H4 (cell line): ENCODE results near the gene CHURC1. TPM values are rescaled to one million over a fixed set of nuclear protein-coding genes. Genes with fewer than 3 reads are reported as not detected.

Experiments
- DNase-seq: peaks from one replicate; pipeline ENCODE4 v3.0.0-alpha.2; 2015; ENCODE audit warnings: low spot score
- total RNA-seq: library from RNA; depleted of rRNA; stranded (reverse); fragments of >200 nt; shearing (Covaris generic); gene quantifications from 2 replicates; pipeline ENCODE4 v1.2.3, GENCODE V29; 2014

CHURC1 gene
- total RNA-seq, 1 experiment from 2014 or later = 92.5 TPM

DNA sequence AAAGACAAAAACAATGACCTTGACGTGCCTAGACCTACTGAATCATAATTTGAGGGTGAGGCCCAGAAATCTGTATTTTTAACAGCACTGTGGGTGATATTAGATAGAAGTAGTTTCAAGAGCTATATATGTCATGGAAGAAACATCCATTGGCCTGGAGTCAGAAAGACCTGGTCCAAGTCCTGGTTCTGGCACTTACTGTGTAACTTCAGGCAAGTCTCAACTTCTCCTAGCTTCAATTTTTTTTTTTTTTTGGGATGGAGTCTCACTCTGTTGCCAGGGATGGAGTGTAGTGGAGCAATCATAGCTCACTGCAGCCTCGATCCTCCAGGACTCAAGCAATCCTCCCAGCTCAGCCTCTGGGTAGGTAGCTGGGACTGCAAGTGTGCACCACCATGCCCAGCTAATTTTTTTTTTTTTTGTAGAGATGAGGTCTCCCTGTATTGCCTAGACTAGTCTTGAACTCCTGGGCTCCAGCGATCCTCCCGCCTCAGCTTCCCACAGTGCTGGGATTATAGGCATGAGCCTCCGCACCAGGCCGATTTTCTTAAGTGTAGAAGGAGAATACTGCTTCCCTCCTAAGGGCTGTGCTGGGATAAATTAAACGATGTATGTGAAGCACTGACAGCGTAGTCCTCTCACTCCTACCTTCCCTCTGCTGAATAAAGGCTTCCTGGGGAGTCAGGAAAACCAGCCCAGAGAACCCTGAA is 42.6 kb downstream of the CHURC1 start:
- DNase-seq = no peak

DNA sequence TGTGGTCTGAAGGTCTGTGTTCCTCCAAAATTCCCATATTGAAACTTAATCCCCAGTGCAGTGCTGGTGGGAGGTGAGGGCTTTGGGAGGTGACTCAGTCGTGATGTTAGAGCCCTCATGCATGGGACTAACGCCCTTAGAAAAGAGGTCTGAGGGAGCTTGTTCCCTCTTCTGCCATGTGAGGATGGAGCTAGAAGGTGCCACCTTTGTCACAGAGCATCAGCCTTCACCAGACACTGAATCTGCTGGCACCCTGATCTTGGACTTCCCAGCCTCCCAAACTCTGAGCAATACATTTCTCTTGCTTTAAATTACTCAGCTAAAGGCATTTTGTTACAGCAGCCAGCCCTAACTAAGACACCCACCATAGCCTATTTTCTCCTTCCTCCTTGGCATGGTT is 43.9 kb downstream of the CHURC1 start:
- DNase-seq = no peak

DNA sequence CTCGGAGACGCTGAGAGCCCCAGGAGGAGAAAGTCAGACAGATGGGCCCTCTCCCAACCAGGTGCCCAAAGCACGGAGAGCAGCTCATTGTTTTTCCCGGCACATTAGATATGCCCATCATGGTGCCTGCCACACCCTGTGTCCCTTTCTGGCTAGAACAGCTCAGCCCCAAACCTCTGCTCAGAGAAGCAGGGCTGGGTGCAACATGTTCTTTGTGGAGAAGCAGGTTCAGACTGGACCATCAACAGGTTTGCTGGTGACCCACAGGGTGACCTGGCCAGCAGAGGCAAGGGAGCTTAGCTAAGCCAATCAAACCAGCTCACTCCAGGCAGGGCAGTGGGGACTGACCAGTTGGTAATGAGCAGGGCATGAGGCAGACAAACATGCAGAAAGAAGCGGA is 44.5 kb downstream of the CHURC1 start:
- DNase-seq = no peak

DNA sequence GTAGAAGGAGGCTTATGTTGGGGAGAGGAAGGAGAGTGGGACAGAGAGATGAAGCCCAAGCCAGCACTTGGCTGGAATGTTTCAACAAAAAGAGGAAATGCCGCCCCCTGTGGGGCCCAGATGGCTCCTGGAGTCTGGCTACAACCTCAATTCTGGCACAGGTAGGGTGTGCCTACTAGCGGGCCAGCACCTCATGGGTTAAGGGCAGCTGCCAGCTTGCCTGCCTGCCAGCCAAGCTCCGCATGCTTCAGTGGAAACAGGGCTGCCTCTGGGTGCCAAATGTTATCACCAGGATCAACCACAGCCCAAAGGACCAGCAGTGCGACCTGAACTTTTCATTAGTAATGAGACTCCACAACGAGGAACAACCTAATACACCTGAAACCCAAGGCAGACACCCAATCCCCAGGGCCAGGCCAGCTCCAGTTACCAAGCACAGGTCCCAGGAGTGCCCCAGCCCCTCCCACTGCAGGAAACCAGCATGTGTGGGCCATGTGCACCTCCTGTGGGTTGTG is 46.6 kb downstream of the CHURC1 start:
- DNase-seq = no peak

DNA sequence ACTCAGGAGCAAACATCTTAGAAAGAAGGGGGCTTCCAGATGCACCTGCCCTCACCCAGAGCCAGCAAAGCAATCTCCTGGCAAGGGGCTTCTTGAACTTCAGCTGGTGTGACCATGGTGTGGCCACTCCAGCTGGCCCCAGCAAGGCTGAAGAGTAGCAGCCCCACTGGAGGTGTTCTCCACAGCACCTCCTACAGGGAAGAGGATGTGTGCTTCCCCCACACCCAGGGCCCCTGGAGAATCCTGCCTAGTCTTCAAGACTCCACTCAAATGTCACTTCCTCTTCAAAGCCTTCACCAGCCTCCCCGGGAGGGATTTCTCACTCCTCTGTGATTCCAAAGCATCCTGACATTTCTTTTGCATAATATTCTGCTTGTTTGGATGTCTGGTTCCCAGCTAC is 49.4 kb downstream of the CHURC1 start:
- no peak for DNase-seq

DNA sequence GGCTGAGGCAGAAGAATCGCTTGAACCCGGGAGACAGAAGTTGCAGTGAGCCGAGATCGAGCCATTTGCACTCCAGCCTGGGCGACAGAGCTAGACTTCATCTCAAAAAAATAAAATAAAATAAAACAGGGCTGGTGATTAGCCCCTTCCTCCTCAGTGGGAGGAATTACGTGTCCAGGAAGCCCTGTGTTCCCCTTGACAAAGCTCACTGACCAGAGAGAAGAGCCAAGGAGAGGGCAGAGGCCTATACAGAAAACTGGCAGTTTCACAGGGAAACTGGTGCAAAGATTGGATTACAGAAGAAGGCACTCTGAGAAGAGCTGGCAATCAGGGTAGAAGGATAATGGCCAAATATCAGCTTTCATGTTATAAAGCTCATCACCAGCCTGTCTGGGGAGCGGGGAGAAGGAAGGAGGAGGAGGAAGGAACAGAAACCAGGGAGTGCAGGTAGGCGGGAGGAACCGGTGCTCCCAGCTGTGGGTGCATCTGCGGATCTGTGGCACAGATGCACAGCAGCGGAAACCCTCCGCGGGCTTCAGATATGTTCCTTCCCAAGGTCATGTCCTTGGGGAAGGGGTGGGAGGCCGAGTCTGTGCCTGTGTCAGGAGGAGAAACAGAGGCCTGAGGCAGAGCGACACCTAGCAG is 51.2 kb downstream of the CHURC1 start:
- no peak for DNase-seq

DNA sequence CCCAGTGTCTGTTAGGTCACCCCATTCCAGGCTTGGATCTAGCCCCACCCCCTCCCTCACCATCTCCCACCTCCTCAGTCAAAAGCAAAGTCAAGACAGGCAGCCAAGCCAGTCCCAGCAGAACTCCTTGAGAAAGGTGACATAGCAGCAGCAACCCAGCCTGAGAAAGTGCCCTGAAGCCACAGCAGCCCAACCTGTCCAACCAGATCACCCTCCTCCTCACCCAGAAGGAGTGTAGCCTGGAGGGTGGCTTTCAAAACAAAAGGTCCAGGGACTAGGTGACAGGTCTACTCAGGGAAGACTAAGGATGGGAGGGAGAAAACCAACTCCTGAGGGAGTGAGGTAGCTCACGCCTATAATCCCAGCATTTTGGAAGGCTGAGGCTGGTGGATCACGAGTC is 52.7 kb downstream of the CHURC1 start:
- DNase-seq = no peak

DNA sequence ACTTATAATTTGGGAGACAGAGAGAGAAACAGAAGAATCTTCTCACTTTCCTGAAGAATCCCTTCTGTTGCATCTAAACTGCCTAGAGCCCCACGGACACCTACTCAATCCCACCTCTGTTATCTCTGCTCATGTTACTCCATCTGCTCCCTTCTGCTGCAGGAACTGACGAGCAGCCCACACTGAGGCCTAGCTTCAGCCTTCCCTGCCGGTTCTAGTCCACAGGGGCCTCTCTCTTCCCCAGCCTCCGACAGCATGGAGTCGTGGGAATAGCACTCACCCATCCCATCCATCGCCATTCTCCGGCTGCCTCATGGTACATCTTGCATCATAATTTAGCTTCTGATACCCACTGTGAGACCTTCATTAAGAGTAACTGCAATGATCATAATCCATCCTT is 53.9 kb downstream of the CHURC1 start:
- DNase-seq = no peak

DNA sequence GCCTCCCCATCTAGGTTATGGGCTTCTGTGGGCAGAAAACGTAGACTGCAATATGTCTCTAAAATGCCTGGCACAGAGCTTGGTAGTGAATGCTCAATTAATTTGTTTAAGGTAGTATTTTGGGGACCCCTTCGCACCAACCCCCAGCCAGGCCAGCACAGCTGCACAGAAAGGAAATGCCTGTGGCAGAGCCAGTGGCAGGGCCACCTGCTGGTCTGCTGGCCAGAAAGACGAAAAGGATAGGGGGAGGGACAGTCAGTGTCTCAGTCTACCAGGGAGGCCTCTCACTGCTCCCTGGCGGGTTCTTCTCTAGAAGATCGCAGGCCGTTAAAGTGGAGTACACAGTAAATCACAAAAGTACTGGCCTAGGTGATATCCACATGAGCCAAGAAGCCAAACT is 54.4 kb downstream of the CHURC1 start:
- no peak for DNase-seq

DNA sequence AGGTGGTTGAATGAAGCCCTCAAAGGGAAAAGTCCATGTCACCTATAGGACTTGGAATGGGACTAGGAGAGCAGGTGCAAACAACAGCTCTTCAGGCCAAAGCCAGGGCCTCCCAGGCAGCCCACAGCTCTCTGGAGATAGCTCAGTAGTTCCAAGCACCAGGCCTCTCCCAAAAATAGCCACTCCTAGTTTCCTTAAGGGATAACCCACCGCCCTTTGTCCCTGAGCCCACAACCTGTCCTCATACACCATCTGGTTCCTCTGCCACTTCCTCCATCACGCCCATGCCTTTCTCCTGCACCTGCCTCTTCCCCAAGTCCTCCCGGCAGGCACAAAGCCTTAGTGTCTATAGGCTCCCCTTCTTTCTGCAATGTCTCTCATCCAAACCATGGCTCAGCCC is 55.8 kb downstream of the CHURC1 start:
- DNase-seq = no peak

DNA sequence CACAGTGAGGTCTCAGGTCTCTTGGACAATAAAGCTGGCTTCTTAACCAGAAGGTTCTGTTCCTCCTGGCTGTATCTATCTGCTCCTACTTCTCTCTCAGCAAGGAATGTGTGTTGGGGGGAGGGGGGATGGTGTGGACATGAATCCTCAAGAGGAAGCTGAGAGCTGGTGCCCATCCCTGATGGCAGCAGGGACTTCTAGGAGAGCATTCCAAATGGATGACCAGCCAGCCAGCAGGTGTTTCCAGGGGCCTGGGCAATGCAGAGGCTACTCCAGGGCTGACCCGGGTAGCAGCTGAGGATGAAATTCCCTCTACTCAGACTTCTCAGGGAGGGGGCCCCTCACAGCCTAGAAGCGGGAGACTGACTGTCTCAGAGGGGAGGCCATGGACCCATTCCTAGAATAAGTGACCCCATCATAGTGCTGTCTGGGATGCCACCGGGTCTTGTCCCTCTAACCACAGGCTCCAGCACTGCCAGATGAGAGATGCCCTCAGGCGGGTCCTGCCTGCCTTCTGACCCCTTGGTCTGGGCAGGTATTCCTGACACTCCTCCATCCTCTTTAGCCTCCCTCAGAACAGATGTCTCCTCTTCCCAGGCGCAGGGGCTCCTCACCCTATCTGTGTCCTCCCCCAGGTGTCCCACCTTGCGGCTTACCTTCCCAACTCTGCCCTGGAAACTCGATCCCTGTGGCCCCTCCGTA is 56.7 kb downstream of the CHURC1 start:
- DNase-seq = no peak

DNA sequence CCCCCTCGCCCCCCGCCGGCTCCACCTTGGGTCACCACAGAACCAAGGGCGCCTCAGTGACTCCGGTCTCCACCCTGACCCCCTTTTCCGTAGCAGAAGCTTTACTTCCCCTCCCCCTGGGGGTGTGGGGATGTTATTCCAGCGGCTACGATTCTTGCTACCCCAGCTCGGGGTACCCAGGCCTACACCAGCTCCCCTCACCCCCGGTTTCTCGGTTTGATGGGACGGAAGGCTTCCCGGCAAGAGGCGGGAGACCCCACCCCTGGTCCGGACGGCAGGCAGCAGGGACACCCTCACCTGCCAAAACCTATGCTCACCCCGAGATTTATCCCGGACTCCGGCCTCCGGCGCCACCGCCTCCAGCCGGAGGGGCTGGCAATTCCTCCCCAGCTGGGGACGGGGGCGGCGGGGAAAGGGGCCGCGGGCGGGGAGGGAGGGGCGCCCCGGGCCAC is 57.3 kb downstream of the CHURC1 start:
- DNase-seq = no peak

DNA sequence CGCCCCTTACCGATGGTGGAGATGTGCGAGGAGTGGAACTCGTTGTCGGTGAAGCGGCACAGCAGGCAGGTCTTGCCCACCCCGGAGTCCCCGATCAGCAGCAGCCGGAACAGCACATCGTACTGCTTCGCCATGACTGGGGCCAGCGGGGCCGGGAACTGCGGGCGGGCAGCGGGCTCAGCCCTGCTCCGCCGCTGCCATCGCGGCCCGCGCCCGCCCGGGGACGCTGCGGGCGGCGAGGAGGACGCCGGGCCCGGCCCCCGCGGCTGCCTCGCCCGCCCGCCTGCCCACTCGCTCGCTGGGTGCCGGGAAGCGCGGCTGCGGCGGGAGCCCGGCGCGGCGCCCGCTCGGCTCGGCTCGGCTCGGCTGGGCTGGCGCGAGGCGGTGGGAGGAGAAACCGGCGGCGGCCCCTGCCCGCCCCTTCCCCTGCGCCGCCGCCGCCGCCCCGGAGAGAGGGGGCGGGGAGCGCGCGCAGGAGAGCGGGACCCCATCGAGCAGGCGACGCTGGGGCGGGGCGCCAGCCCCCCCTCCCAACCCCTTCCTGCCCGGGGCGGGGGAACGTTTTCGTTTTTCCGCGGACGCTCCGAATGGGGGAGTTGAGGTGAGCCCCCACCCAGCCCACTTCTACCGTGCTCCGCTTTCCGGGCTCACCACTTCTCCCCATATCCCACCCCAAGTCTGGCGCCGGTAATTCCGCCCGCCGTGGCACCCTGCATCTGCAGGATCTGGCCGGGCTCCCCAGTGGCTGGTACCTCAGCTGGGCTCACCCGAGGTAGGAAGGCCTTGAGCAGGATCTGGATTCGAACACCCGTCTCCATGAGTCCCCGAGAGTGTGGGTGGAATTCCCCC is 57.9 kb downstream of the CHURC1 start, which contains the start of gene RAB15:
TSS of gene RAB15 (minus strand) at position 394 of the 849 bp plus-strand sequence. CDS start at position 134, 260 bp downstream.
- DNase-seq = no peak

DNA sequence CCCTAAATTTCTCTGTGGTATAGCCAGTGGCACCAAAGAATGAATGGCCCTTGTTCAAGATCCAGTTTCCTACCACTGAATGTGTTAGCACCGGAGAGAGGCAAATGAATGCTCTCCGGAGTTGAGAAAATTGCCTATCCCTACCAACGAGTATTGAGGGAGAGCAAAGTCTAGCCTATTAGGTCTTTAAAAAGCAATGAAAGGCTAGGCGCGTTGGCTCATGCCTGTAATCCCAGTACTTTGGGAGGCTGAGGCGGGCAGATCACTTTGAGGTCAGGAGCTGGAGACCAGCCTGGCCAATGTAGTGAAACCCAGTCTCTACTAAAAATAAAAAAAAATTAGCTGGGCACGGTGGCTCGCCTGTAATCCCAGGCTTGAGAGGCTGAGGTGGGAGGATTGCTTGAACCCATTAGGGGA is 58.8 kb downstream of the CHURC1 start:
- no peak for DNase-seq

DNA sequence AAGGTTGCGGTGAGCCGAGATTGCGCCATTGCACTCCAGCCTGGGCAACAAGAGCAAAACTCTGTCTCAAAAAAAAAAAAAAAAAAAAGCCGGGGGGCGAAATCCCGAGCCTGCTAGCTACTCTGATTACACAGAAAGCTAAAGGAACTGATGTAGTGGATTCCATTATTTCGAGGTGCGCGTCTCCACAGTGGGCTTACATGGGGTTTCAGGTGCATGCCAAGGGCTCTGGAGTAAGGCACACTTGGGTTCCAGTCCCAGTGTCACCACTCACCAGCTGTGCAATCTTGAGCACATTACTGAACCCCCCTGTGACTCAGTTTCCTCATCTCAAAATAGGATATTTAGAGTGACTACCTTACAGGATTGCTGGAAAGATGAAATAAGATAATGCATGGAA is 59.6 kb downstream of the CHURC1 start:
- no peak for DNase-seq

DNA sequence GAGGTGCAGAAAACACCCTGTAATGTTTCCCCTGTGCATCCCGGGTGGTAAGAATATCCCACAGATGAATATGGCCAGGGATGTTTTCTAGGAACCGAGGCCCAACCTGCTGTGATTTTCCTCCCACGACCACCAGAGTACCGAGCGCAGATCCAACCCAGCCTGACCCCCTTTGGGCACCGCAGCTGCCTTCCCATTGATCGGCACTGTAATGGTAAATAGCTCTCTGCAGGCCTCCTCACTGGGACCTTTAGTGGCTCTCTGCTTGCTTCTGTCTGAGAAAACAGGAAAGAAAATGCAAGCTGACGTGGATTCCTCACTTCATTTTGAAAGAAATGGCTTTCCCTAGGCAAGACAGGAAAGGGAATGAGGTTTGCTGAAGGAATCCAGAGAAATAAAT is 60.3 kb downstream of the CHURC1 start:
- DNase-seq = no peak

DNA sequence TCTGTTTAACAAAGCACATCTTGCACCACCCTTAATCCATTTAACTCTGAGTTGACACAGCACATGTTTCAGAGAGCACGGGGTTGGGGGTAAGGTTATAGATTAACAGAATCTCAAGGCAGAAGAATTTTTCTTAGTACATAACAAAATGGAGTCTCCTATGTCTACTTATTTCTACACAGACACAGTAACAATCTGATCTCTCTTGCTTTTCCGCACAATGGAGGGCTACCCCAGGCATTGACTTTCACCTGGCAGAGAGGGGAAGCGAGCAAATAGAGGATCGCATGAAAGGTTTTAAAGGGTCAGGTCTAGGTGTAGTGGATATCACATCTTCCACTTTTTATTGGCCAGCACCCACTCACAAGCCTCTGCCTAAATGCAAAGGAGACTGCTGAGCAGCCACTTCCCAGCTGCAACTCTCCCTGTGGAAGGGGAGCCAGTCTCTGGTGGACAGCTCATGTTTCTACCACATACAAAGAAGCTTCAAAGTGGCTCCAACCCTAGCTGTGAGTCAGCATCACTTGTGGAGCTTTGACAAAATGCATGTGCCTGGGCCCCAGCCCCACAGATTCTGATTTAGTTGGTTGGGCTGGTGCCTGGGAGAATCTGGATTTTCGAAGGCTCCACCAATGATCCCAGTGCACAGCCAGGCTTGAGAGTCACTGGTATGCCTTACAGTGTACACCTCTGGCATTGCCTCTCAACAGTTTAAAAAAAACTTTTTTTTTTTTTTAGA is 65.2 kb downstream of the CHURC1 start:
- peak; percentile 47 for DNase-seq

DNA sequence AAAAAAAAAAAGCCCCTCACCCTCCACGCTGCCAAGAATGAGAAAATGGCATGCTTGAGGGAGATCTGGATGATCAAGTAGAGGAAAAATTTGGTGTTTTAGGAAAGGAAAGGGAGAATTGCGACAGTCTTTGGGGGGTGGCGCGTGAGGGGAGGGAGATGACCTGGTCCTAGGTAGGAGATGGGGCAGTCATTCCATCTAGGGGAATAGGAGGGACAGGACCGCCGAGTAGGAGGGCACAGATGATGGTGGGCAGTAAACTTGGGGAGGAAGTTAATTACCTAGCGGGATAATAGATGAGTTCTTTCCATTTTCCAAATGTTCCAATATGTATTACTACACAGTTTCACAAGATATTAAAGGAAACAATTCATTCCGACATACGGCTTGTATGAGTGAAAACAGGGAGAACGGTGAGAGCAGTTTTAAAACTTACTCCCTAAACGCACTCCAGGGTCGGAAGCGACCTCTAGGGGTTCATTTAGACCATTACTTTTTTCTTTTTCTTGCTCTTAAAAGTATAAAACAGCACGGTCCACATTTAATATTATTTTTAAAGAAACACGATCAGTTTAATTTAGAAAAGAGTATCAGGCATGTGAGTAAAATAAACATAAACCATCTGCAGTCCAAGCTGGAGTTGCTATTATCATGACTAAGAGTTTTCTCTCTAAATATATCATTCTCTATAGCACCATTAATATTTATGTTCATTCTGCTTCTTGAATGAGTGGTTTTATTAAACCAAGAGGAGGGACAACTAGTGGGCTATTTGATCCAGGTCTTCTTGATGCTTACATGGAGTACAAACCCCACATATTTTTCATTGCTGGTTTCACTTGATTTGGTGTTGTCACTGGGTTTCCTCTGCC is 69.4 kb downstream of the CHURC1 start:
- no peak for DNase-seq
